Stimulated activated CD4-positive, alpha-beta T cell treated with anti-CD3 and anti-CD28 coated beads, Interleukin-4, amount 100 ng/mL, for 48 hours (primary cell): ENCODE data around the gene CLEC17A.

Experiments
- DNase-seq, 2 donors: peaks; one replicate each; pipeline ENCODE4 v3.0.0-alpha.2; 2020; ENCODE audit warnings: low read depth in 2 of 2

Gene CLEC17A

GRCh38 chr19:14654786-14655560 lies 72.1 kb downstream of the CLEC17A start:
- no peak for DNase-seq

GRCh38 chr19:14655726-14656125 lies 72.8 kb downstream of the CLEC17A start:
- no peak for DNase-seq

- DNase-seq = no peak
Measured at GRCh38 chr19:14659874-14660489, 77.1 kb downstream of the CLEC17A start.

GRCh38 chr19:14661372-14661924 lies 78.6 kb downstream of the CLEC17A start:
- no peak for DNase-seq
